ENCODE measurements around the gene LAMP2. TPM values are rescaled to one million over a fixed set of nuclear protein-coding genes. Genes with fewer than 3 reads are reported as not detected.

LAMP2 gene
- total RNA-seq, 6 experiments from 2014 or later: 95.6 to 124 (median 114) TPM

DNA sequence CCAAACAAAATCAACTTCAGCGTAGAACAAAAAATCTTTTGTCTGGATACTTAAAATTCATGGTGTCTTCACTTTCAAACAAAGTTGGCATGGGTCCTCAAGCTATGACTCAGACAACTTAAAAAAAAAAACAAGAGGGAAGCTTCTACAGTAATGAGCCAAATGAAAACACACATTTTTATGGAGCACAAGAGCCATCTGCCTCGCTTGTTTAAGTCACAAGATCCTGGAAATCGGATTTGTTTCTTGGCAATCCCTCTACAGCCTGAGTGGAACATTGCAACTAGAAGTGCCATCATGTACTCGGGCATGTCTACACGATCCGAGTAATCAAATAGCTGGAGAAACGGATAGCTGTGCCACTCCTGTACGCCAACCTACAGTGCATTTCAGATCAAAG is 22.6 kb downstream of the LAMP2 start:
- Mint-ChIP-seq H3K4me1 (ENCODE audit: low read depth) (peaks cover 11% of the 10 kb centered on the region), H3K27me3 (ENCODE audit: insufficient read depth) (no peaks in the 10 kb centered on the region), H3K27ac (peak overlapping the region; percentile 29; the same call in 1 of the 2 replicates), H3K4me3 (no peak overlapping the region), H3K36me3 (ENCODE audit: low read depth) (peaks cover 14% of the 10 kb centered on the region), H3K9me3 (no peaks in the 10 kb centered on the region)
- TF ChIP-seq, protein P1, sequence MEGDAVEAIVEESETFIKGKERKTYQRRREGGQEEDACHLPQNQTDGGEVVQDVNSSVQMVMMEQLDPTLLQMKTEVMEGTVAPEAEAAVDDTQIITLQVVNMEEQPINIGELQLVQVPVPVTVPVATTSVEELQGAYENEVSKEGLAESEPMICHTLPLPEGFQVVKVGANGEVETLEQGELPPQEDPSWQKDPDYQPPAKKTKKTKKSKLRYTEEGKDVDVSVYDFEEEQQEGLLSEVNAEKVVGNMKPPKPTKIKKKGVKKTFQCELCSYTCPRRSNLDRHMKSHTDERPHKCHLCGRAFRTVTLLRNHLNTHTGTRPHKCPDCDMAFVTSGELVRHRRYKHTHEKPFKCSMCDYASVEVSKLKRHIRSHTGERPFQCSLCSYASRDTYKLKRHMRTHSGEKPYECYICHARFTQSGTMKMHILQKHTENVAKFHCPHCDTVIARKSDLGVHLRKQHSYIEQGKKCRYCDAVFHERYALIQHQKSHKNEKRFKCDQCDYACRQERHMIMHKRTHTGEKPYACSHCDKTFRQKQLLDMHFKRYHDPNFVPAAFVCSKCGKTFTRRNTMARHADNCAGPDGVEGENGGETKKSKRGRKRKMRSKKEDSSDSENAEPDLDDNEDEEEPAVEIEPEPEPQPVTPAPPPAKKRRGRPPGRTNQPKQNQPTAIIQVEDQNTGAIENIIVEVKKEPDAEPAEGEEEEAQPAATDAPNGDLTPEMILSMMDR (IDR thresholded peaks at IDR 0.05): peak; percentile 19; the same call in 1 of the 2 replicates
- DNase-seq: peak; percentile 47

DNA sequence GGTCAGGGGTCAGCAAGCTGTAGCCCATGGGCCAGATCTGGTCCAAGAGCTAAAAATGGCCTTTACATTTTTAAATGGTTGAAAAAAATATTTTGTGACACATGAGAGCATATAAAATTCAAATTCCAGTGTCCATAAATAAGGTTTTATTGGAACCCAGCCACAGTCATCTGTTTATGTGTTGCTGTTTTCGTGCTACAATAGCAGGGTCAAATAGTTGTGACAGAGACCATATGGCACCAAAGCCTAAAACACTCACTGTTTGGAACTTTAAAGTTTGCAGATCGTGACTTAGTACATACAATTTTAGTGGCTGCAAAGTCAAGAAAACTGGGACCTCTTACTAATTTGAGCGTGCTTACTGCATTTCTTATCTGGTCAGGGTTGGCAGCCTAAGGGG is 29.2 kb downstream of the LAMP2 start:
- Mint-ChIP-seq H3K36me3 (ENCODE audit: low read depth) (peaks cover 5% of the 10 kb centered on the region; the same call in 1 of the 2 replicates), H3K27me3 (ENCODE audit: insufficient read depth) (no peaks in the 10 kb centered on the region), H3K9me3 (no peaks in the 10 kb centered on the region), H3K27ac (no peak overlapping the region), H3K4me1 (ENCODE audit: low read depth) (no peaks in the 10 kb centered on the region), H3K4me3 (no peak overlapping the region)
- TF ChIP-seq, protein P1 (IDR thresholded peaks at IDR 0.05): no peak
- DNase-seq: no peak

DNA sequence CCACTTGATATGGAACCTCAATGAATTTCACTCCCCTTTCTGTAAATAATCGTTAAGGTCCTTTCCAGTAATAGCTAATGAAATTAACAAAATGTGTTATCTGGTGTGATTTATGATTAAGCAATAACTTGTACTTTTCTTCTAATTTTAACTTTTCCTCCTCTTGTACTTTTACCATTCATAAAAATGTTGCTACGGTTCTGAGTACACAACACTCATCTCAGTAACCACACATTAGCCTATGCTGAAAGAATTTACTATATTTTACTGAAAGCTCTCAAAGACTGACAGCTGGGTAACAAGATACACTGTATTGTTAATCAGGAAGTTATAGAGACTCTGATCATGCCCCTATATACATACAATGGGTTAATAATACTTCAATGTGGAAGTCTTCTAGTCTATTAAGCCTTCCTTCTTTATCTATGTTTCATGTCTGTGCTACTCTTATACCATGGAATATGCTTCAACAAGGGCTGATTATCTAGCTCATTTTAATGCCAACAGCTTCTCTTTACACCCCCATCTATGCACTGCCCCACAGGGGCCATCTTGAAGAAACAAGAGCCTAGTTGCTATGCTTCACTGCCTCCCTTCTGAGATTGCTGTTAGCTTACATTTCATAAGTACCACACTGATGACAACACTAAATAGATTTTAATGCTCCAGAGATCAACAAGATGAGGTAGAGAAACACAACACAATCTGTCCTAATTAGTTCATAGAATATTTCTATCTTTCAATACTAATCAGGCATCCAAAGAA is 39.1 kb downstream of the LAMP2 start:
- H3K36me3 Mint-ChIP-seq (ENCODE audit: low read depth): peaks cover 12% of the 10 kb centered on the region; the same call in 1 of the 2 replicates
- no peaks in the 10 kb centered on the region for H3K9me3 Mint-ChIP-seq
- no peak overlapping the region for H3K27ac Mint-ChIP-seq
- H3K27me3 Mint-ChIP-seq (ENCODE audit: insufficient read depth): no peaks in the 10 kb centered on the region
- DNase-seq: no peak
- TF ChIP-seq, protein P1 (IDR thresholded peaks at IDR 0.05): no peak
- H3K4me1 Mint-ChIP-seq (ENCODE audit: low read depth): peaks cover 21% of the 10 kb centered on the region
- no peak overlapping the region for H3K4me3 Mint-ChIP-seq

DNA sequence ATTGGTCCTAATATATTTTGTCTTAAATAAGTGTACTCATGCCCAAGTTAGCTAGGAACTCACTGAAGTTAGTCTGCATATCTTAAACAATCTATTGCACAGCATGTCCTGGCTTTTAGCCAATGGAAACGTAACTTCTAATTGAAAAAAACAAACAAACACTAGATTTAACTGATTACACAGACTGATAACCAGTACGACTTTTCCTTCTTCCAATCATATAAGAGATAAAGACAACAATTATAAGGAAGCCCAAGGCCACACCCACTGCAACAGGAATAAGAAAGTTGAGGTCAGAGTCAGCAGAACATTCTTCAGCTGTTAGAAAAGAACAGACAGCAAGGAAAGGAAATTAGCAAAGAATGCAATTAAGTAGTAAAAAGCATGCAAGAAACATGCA is 40.8 kb downstream of the LAMP2 start:
- Mint-ChIP-seq H3K27me3 (ENCODE audit: insufficient read depth) (no peaks in the 10 kb centered on the region), H3K4me1 (ENCODE audit: low read depth) (peaks cover 21% of the 10 kb centered on the region), H3K9me3 (no peaks in the 10 kb centered on the region), H3K27ac (no peak overlapping the region), H3K4me3 (no peak overlapping the region), H3K36me3 (ENCODE audit: low read depth) (peaks cover 12% of the 10 kb centered on the region; the same call in 1 of the 2 replicates)
- no peak for DNase-seq
- TF ChIP-seq, protein P1 (IDR thresholded peaks at IDR 0.05): no peak

DNA sequence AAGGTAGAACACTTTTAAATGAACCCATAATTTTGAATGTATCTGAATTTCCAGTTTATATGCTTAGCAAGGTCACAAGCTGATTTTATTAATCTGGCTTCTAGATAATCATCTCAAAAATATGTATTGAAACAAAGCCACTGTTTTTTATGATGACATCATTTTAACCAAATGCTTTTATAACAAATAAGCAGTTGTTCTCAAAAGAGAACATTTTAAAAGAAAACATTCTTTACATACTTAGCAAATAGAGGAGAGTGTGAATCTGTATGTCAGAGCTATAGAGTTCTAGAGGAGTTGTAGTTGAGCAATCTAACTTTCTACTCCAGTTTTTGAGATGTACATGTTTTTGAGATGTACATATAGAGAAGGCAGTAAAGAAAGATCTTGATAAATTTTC is 42.5 kb downstream of the LAMP2 start:
- no peak for DNase-seq
- peaks cover 21% of the 10 kb centered on the region for H3K4me1 Mint-ChIP-seq (ENCODE audit: low read depth)
- TF ChIP-seq, protein P1 (IDR thresholded peaks at IDR 0.05): no peak
- H3K27ac Mint-ChIP-seq: no peak overlapping the region
- no peak overlapping the region for H3K4me3 Mint-ChIP-seq
- H3K27me3 Mint-ChIP-seq (ENCODE audit: insufficient read depth): no peaks in the 10 kb centered on the region
- no peaks in the 10 kb centered on the region for H3K9me3 Mint-ChIP-seq
- H3K36me3 Mint-ChIP-seq (ENCODE audit: low read depth): no peaks in the 10 kb centered on the region
